ENCODE data around the gene RNASE9.

The RNASE9 gene

GRCh38 chr14:20609215-20610001 lies 48.6 kb upstream of the RNASE9 start (continued):
- no peak for TF ChIP-seq ZNF629 (tag by site-specific recombination; IDR thresholded peaks at IDR 0.05)
- peak; percentile 97 for TF ChIP-seq ZNF335 (tag by site-specific recombination; conservative IDR thresholded peaks at IDR 0.05)
- peak; percentile 71 for TF ChIP-seq ZNF561 (tag by site-specific recombination; IDR thresholded peaks at IDR 0.05; ENCODE audit: borderline replicate concordance)
- peak; percentile 55; the same call in 1 of the 2 replicates for TF ChIP-seq KLF10 (tag by site-specific recombination; IDR thresholded peaks at IDR 0.05)
- peak; percentile 66; the same call in 1 of the 2 replicates for TF ChIP-seq SCRT1 (tag by site-specific recombination; IDR thresholded peaks at IDR 0.05; ENCODE audit: borderline replicate concordance)
- peak; percentile 51 for TF ChIP-seq ZSCAN30 (tag by site-specific recombination; IDR thresholded peaks at IDR 0.05)
- no peak for TF ChIP-seq WT1 (tag by site-specific recombination; IDR thresholded peaks at IDR 0.05)
- TF ChIP-seq KLF17 (tag by site-specific recombination; IDR thresholded peaks at IDR 0.05) = peak; percentile 67; the same call in 1 of the 2 replicates
- no peak for TF ChIP-seq ZNF580 (tag by site-specific recombination; IDR thresholded peaks at IDR 0.05)
- 0 out of 2 replicates have a peak, but pooled peaks have one; percentile 13 for TF ChIP-seq ZNF624 (tag by site-specific recombination; IDR thresholded peaks at IDR 0.05)
- TF ChIP-seq GLI4 (tag by site-specific recombination; IDR thresholded peaks at IDR 0.05) = no peak
- TF ChIP-seq ZNF24 (tag by site-specific recombination; IDR thresholded peaks at IDR 0.05) = peak; percentile 34
- TF ChIP-seq SALL2 (tag by site-specific recombination; IDR thresholded peaks at IDR 0.05; ENCODE audit: borderline replicate concordance) = no peak
- TF ChIP-seq GFI1B (tag by site-specific recombination; IDR thresholded peaks at IDR 0.05) = 0 out of 2 replicates have a peak, but pooled peaks have one; percentile 32
- TF ChIP-seq KLF8 (tag by site-specific recombination; IDR thresholded peaks at IDR 0.05) = peak; percentile 55; the same call in 1 of the 2 replicates
- no peak for TF ChIP-seq ZNF791 (tag by site-specific recombination; IDR thresholded peaks at IDR 0.05)
- TF ChIP-seq ZNF777 (tag by site-specific recombination; IDR thresholded peaks at IDR 0.05; ENCODE audit: borderline replicate concordance) = peak; percentile 35; the same call in 1 of the 2 replicates
- TF ChIP-seq ZNF558 (tag by site-specific recombination; IDR thresholded peaks at IDR 0.05) = peak; percentile 54; the same call in 1 of the 2 replicates
- 0 out of 2 replicates have a peak, but pooled peaks have one; percentile 13 for TF ChIP-seq ZNF600 (tag by site-specific recombination; IDR thresholded peaks at IDR 0.05)
- TF ChIP-seq PATZ1 (tag by site-specific recombination; IDR thresholded peaks at IDR 0.05) = 0 out of 2 replicates have a peak, but pooled peaks have one; percentile 11
- TF ChIP-seq CTCF (tag by site-specific recombination; IDR thresholded peaks at IDR 0.05) = peak; percentile 94
- 0 out of 2 replicates have a peak, but pooled peaks have one; percentile 11 for TF ChIP-seq INSM2 (tag by site-specific recombination; IDR thresholded peaks at IDR 0.05)
- peak; percentile 89 for TF ChIP-seq IKZF3 (tag by site-specific recombination; IDR thresholded peaks at IDR 0.05)
- TF ChIP-seq ZNF645 (tag by site-specific recombination; IDR thresholded peaks at IDR 0.05) = no peak
- TF ChIP-seq ZBTB21 (tag by site-specific recombination; IDR thresholded peaks at IDR 0.05) = peak; percentile 51; the same call in 1 of the 2 replicates
- TF ChIP-seq ZNF660 (tag by site-specific recombination; IDR thresholded peaks at IDR 0.05) = peak; percentile 91
- peak; percentile 53; the same call in 1 of the 2 replicates for TF ChIP-seq ZNF449 (tag by site-specific recombination; IDR thresholded peaks at IDR 0.05)
- peak; percentile 82 for TF ChIP-seq ZBTB26 (tag by site-specific recombination; optimal IDR thresholded peaks at IDR 0.05)

All from HEK293 (cell line).